NCI-H1092 (cell line): ENCODE data around the gene MSI2.
A peak's percentile ranks its signal among the peaks of the same experiment; 100 is the strongest.

ENCODE experiments used
- DNase-seq: peaks from one replicate; lab custom pipeline; 2025; lab: John Stamatoyannopoulos, UW

MSI2 gene

GRCh38 chr17:57557416-57557815 is 301.1 kb downstream of the MSI2 start:
- no peak for DNase-seq

GRCh38 chr17:57557834-57558681 is 301.7 kb downstream of the MSI2 start:
- DNase-seq, result no peak

GRCh38 chr17:57559226-57559625 is 302.9 kb downstream of the MSI2 start:
- no peak for DNase-seq

GRCh38 chr17:57559634-57560318 is 303.5 kb downstream of the MSI2 start:
- no peak for DNase-seq

GRCh38 chr17:57560319-57560705 is 304.0 kb downstream of the MSI2 start:
- DNase-seq, result no peak

- DNase-seq, result no peak
Observed at GRCh38 chr17:57561072-57561861, 304.9 kb downstream of the MSI2 start.

GRCh38 chr17:57562184-57562698 is 305.9 kb downstream of the MSI2 start:
- no peak for DNase-seq

- DNase-seq, result peak; percentile 28
Observed at GRCh38 chr17:57563958-57564357, 307.6 kb downstream of the MSI2 start.

- no peak for DNase-seq
Observed at GRCh38 chr17:57565176-57565575, 308.9 kb downstream of the MSI2 start.

GRCh38 chr17:57566721-57567120 is 310.4 kb downstream of the MSI2 start:
- DNase-seq, result peak; percentile 25

GRCh38 chr17:57567251-57567650 is 310.9 kb downstream of the MSI2 start:
- DNase-seq, result peak; percentile 90

- no peak for DNase-seq
Observed at GRCh38 chr17:57568340-57568739, 312.0 kb downstream of the MSI2 start.

- no peak for DNase-seq
Observed at GRCh38 chr17:57569021-57569420, 312.7 kb downstream of the MSI2 start.

- DNase-seq, result no peak
Observed at GRCh38 chr17:57569853-57570252, 313.5 kb downstream of the MSI2 start.

- DNase-seq, result peak; percentile 83
Observed at GRCh38 chr17:57570724-57571344, 314.5 kb downstream of the MSI2 start.

GRCh38 chr17:57572062-57572461 is 315.7 kb downstream of the MSI2 start:
- no peak for DNase-seq

GRCh38 chr17:57572600-57572999 is 316.3 kb downstream of the MSI2 start:
- no peak for DNase-seq

- peak; percentile 63 for DNase-seq
Observed at GRCh38 chr17:57574040-57574513, 317.8 kb downstream of the MSI2 start.

- DNase-seq, result no peak
Observed at GRCh38 chr17:57576744-57577143, 320.4 kb downstream of the MSI2 start.

- no peak for DNase-seq
Observed at GRCh38 chr17:57577751-57578607, 321.7 kb downstream of the MSI2 start.
